Upper lobe of left lung (tissue), 6 donors: ENCODE data around the gene DCLK1. TPM values are rescaled to one million over a fixed set of nuclear protein-coding genes. Genes with fewer than 3 reads are reported as not detected.
A peak's percentile ranks its signal among the peaks of the same experiment; 100 is the strongest.

ENCODE experiments used
- ATAC-seq, 2 donors: fragments of 200-7000 bp; cut with Tn5 transposase; one replicate each; pipeline ENCODE4 v1.9.1; 2022; ENCODE audit warnings: mild to moderate bottlenecking in 2 of 2, moderate library complexity in 2 of 2; ENCODE audit not compliant: low FRiP score in 2 of 2
- DNase-seq, 2 donors: peaks; one replicate each; pipeline ENCODE4 v3.0.0-alpha.2; 2019 to 2020
- H3K27ac ChIP-seq, 4 donors: fragments of 200-600 bp; sonication (generic); one replicate each; pipeline ENCODE4 v1.5.1; 2016 to 2019
- H3K27me3 ChIP-seq, 4 donors: fragments of 200-600 bp; sonication (generic); one replicate each; pipeline ENCODE4 v1.5.1; 2017 to 2019
- H3K36me3 ChIP-seq, 4 donors: fragments of 200-600 bp; sonication (generic); one replicate each; pipeline ENCODE4 v1.5.1; 2016 to 2019
- H3K4me1 ChIP-seq, 4 donors: fragments of 200-600 bp; sonication (generic); one replicate each; pipeline ENCODE4 v1.5.1; 2018 to 2019
- H3K4me3 ChIP-seq, 4 donors: fragments of 200-600 bp; sonication (generic); one replicate each; pipeline ENCODE4 v1.5.1; 2017 to 2019; ENCODE audit warnings: mild to moderate bottlenecking in 2 of 4, moderate library complexity in 1 of 4
- H3K9me3 ChIP-seq, 4 donors: fragments of 200-600 bp; sonication (generic); one replicate each; pipeline ENCODE4 v1.5.1; 2018 to 2019
- CTCF ChIP-seq, 6 experiments: fragments of 450-650 bp in 4 of 6; fragments of 200-600 bp in 2 of 6; sonication (generic) in 2 of 6; IDR thresholded peaks; one replicate each; pipeline ENCODE4 v1.5.1; 2016 to 2019; ENCODE audit warnings: antibody characterized with exemption in 6 of 6
- EP300 ChIP-seq, 4 donors: sonication (generic); formaldehyde crosslinking; IDR thresholded peaks; one replicate each; pipeline ENCODE4 v1.5.1; 2017; ENCODE audit warnings: antibody characterized with exemption in 4 of 4, control low read depth in 2 of 4
- POLR2A ChIP-seq, 4 donors: fragments of 450-650 bp; IDR thresholded peaks; one replicate each; pipeline ENCODE4 v1.5.1; 2016 to 2017; ENCODE audit warnings: antibody characterized with exemption in 4 of 4, mild to moderate bottlenecking in 2 of 4
- POLR2AphosphoS5 ChIP-seq, 2 donors: sonication (generic); formaldehyde crosslinking; IDR thresholded peaks; one replicate each; pipeline ENCODE4 v1.5.1; 2017; ENCODE audit warnings: antibody characterized with exemption in 2 of 2
- WGBS, 2 donors: methylation state at CpG; one replicate each; pipeline ENCODE4 v1.1.5; 2017 to 2018; 5-methylcytosine and 5-hydroxymethylcytosine counted together
- total RNA-seq, 6 donors: library from RNA; depleted of rRNA in 4 of 6; stranded (reverse); fragments of >200 nt in 4 of 6; gene quantifications; one replicate each; pipeline versions ENCODE4 v1.1.0 to v1.2.1, GENCODE V29; 2016 to 2021
- donor health status: DM: no; HTN: no; CAD: no; lungs with moderate emphysema.
- donor health status: DM: no; HTN: yes; CAD: no; lungs with severe emphysema.

DCLK1 gene
- total RNA-seq, 6 donors from 2014 or later: 2.1 to 14.7 (median 3.9) TPM

GRCh38 chr13:35794734-35795389 lies 336.3 kb downstream of the DCLK1 start:
- no peaks in the 10 kb centered on the region for H3K27me3 ChIP-seq
- no peak for DNase-seq
- no peaks in the 10 kb centered on the region for H3K9me3 ChIP-seq
- ATAC-seq: peak in 1 of 2 donors; percentile 34
- no peak for TF ChIP-seq POLR2AphosphoS5 (IDR thresholded peaks at IDR 0.05)
- no peak for TF ChIP-seq EP300 (IDR thresholded peaks at IDR 0.05)
- TF ChIP-seq POLR2A (IDR thresholded peaks at IDR 0.05): no peak
- TF ChIP-seq CTCF (IDR thresholded peaks at IDR 0.05): no peak
- H3K4me1 ChIP-seq: no peaks in the 10 kb centered on the region
- no peak overlapping the region for H3K27ac ChIP-seq
- H3K36me3 ChIP-seq: no peaks in the 10 kb centered on the region
- H3K4me3 ChIP-seq: no peak overlapping the region
- WGBS, 2 donors: 53 to 78% methylated on average over 3 of the region's 3 CpGs

GRCh38 chr13:35793823-35794222 lies 337.4 kb downstream of the DCLK1 start:
- H3K4me1 ChIP-seq: no peaks in the 10 kb centered on the region
- no peaks in the 10 kb centered on the region for H3K36me3 ChIP-seq
- no peaks in the 10 kb centered on the region for H3K9me3 ChIP-seq
- ATAC-seq (peak in 1 of 2 donors; percentile 11), DNase-seq (no peak)
- no peak for TF ChIP-seq CTCF (IDR thresholded peaks at IDR 0.05)
- TF ChIP-seq POLR2AphosphoS5 (IDR thresholded peaks at IDR 0.05): no peak
- no peak for TF ChIP-seq EP300 (IDR thresholded peaks at IDR 0.05)
- TF ChIP-seq POLR2A (IDR thresholded peaks at IDR 0.05): no peak
- H3K27me3 ChIP-seq: no peaks in the 10 kb centered on the region
- H3K4me3 ChIP-seq: no peak overlapping the region
- no peak overlapping the region for H3K27ac ChIP-seq

DNA sequence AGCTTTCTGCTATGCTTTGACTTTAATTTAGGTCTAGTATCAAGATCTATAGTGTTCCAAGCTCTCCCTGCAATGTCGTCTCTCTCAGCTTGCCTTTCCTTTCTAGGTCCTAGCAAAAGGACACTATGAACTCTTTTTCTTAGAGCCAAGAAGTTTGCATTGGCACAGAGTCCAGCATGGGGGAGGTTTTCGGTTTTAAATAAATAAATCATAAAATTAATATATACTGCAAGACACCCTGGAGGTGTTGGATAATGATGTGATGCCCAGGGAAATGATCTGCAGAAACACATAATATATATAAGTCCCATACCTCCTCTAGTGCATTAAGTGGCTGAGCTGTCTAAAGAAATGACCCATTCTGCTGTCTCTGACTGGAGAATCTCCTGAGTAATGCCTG lies 338.3 kb downstream of the DCLK1 start:
- Histone ChIP-seq H3K36me3 (no peaks in the 10 kb centered on the region), H3K27me3 (no peaks in the 10 kb centered on the region), H3K27ac (no peak overlapping the region), H3K9me3 (no peaks in the 10 kb centered on the region), H3K4me3 (no peak overlapping the region), H3K4me1 (no peaks in the 10 kb centered on the region)
- TF ChIP-seq EP300 (IDR thresholded peaks at IDR 0.05): no peak
- TF ChIP-seq POLR2A (IDR thresholded peaks at IDR 0.05): no peak
- no peak for TF ChIP-seq CTCF (IDR thresholded peaks at IDR 0.05)
- 61 to 64% methylated on average over 2 of the region's 2 CpGs for WGBS, 2 donors
- DNase-seq (no peak), ATAC-seq (no peak)

- no peaks in the 10 kb centered on the region for H3K36me3 ChIP-seq
- H3K9me3 ChIP-seq: no peaks in the 10 kb centered on the region
- ATAC-seq: no peak
- no peaks in the 10 kb centered on the region for H3K27me3 ChIP-seq
- WGBS, 2 donors: 91 to 92% methylated on average over 8 of the region's 8 CpGs
- no peak overlapping the region for H3K4me3 ChIP-seq
- DNase-seq: no peak
- TF ChIP-seq EP300 (IDR thresholded peaks at IDR 0.05) (no peak), CTCF (IDR thresholded peaks at IDR 0.05) (no peak), POLR2AphosphoS5 (IDR thresholded peaks at IDR 0.05) (no peak), POLR2A (IDR thresholded peaks at IDR 0.05) (no peak)
- H3K4me1 ChIP-seq: no peaks in the 10 kb centered on the region
- no peak overlapping the region for H3K27ac ChIP-seq
These were observed 339.2 kb downstream of the DCLK1 start for GRCh38 chr13:35792021-35792420.

DNA sequence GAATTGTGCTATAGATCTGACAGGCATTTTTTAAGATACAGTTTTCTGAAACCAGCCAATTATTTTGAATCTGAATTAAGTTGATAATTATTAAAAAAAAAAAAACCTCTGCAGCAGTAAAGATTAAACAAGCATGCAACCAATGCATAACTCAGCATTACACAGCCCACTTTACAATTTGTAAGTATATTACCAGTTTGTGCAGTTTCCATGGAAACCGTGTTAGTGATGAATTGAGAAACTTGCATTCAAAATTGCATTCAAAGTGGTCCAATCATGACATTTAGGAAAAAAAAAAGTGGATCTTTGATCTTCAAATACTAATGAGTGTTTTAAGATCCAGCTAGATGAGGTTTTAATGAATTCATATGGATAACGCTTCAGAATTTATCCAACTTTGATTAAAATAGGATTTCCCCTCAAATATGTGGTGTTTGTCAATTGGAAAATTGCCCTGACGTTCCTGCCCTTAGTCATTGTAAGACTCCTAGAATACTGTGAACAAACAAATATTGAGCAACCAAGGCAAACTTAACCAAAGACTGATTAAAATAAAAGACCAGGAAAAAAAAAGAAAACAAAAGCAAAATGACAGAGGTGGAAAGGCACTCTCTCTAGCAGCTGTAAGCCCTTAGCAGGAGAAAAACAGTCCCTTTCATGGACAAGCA lies 339.9 kb downstream of the DCLK1 start:
- Histone ChIP-seq H3K9me3 (no peaks in the 10 kb centered on the region), H3K4me1 (no peaks in the 10 kb centered on the region), H3K4me3 (no peak overlapping the region), H3K36me3 (no peaks in the 10 kb centered on the region), H3K27ac (no peak overlapping the region), H3K27me3 (no peaks in the 10 kb centered on the region)
- WGBS, 2 donors: 58 to 61% methylated on average over 3 of the region's 3 CpGs
- TF ChIP-seq EP300 (IDR thresholded peaks at IDR 0.05): no peak
- no peak for TF ChIP-seq CTCF (IDR thresholded peaks at IDR 0.05)
- no peak for TF ChIP-seq POLR2A (IDR thresholded peaks at IDR 0.05)
- no peak for TF ChIP-seq POLR2AphosphoS5 (IDR thresholded peaks at IDR 0.05)
- no peak for DNase-seq
- ATAC-seq: peak in 1 of 2 donors; percentile 50
